ENCODE results near the gene OTUB1. TPM values are rescaled to one million over a fixed set of nuclear protein-coding genes. Genes with fewer than 3 reads are reported as not detected.

OTUB1 gene
- total and polyA plus RNA-seq, 9 of the 15 experiments (the other 6 are each of a cell fraction or from before 2014, with no cell fraction given) = 29.5 to 134 (median 66.1) TPM

DNA sequence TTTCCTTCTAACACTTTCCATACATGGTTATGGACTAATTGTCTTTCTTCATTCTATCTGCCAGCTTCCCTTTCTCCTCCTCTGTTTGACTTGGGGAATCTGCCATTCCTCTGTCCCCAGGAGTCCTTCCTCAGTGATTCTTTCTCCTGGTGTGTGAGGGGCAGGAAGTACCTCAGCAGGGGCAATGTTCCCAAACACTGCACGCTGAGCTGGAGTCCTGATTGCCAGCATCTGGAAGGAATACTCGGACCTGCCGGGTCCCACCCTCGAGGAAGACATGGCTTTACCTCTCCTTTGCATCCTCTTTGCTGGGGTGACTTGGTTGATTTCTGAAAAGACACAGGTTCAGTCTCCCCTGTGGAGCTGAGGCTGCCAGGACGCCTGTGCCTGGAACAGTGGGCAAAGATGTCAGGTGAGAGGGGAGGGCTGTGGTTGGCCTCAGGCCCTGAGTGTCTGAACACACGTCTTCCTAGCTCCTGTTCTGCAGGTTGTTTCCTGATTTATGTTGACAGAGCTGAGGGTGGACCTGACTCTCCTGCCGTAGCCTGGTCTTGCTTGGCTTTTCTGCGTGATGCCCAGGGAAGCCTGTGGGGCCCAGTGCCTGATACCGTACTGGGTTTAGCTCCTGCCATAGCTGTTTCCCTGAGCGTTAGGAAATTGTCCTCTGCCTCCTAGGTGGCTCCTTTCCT, 7.5 kb upstream of the OTUB1 start:
- no TSS peak for BruUV-seq (replicated peaks)
- 86% methylated on average over 10 of the region's 10 CpGs for WGBS (ENCODE audit: insufficient coverage, low coverage, missing lambda C conversion rate)
- ATAC-seq (no peak), DNase-seq (ENCODE audit: extremely low read depth in 1 of 4, low spot score in 3 of 4) (no peak), FAIRE-seq (no peak)
- Histone ChIP-seq H2AFZ (ENCODE audit: low read depth, low read length) (no peak overlapping the region), H3K4me3 (no peak overlapping the region), H3K9me1 (ENCODE audit: control insufficient read depth, insufficient read depth, low read length) (no peaks in the 10 kb centered on the region), H3K27ac (ENCODE audit: extremely low read depth, low read depth, low read length) (no peak overlapping the region), H3K9me3 (replicated peaks; ENCODE audit: control insufficient read depth, insufficient read depth, low read depth, low read length) (no peaks in the 10 kb centered on the region), H3K4me2 (ENCODE audit: insufficient read depth, low read length) (no peak overlapping the region), H4K20me1 (replicated peaks; ENCODE audit: control insufficient read depth, insufficient read depth, low read length) (peaks cover 17% of the 10 kb centered on the region), H3K4me1 (replicated peaks in 1 of 2; ENCODE audit: control insufficient read depth in 2 of 2, insufficient read depth in 2 of 2, low read length in 2 of 2) (peaks cover 10 to 32% of the 10 kb centered on the region in 2 experiments; a peak in 4 of 5 replicates), H3K9ac (ENCODE audit: insufficient read depth in 1 of 2, low read depth in 2 of 2, low read length in 2 of 2) (no peak overlapping the region), H3K79me2 (ENCODE audit: control insufficient read depth, insufficient read depth, low read length) (peaks cover 47% of the 10 kb centered on the region), H3K36me3 (ENCODE audit: control insufficient read depth, insufficient read depth, low read length) (peaks cover 29% of the 10 kb centered on the region), H3K27me3 (ENCODE audit: control insufficient read depth in 2 of 2, insufficient read depth in 2 of 2, low read length in 2 of 2) (no peaks in the 10 kb centered on the region)
- TF ChIP-seq, protein P1, sequence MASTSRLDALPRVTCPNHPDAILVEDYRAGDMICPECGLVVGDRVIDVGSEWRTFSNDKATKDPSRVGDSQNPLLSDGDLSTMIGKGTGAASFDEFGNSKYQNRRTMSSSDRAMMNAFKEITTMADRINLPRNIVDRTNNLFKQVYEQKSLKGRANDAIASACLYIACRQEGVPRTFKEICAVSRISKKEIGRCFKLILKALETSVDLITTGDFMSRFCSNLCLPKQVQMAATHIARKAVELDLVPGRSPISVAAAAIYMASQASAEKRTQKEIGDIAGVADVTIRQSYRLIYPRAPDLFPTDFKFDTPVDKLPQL (IDR thresholded peaks at IDR 0.05; ENCODE audit: extremely low read depth, insufficient read length) = no peak
- TF ChIP-seq POLR2G (IDR thresholded peaks at IDR 0.05; ENCODE audit: low read depth, low read length) = 0 out of 2 replicates have a peak, but pooled peaks have one; percentile 8
- ChIA-PET POLR2A (interaction anchor here (0.6 to 1.5 kb wide), 8 partner anchors 9 to 191 kb away, joined by 3 to 5 read pairs (median 3); no protein-coding TSS in a partner anchor), CTCF (ENCODE audit: low intra/inter-chr PET ratio) (no interaction called here)
- in situ Hi-C loops (cut with MboI) = no loop called here
- intact Hi-C loops (cut with micrococcal nuclease) = no loop called here

DNA sequence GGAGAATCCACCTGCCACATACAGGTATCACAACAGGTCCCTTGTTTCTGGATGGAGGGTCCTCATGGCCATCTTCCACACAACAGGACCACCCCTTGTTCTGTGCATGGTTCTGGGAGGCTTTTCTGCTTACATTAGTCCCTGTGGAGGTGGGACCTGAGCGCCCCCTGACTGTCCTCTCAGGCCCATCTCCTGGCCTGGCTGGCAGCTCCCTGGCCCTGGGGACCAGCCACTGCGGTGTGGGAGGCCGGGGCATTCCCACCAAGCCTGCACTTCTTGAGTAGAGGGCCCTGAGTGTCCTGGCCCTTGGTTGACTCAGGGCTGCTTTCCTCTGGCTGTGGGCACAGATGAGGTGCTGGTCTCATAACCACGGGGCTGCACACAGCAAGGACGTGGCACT, 6.8 kb upstream of the OTUB1 start:
- Histone ChIP-seq H3K27me3 (ENCODE audit: control insufficient read depth in 2 of 2, insufficient read depth in 2 of 2, low read length in 2 of 2) (no peaks in the 10 kb centered on the region), H3K9me3 (replicated peaks; ENCODE audit: control insufficient read depth, insufficient read depth, low read depth, low read length) (no peaks in the 10 kb centered on the region), H2AFZ (ENCODE audit: low read depth, low read length) (no peak overlapping the region), H3K36me3 (ENCODE audit: control insufficient read depth, insufficient read depth, low read length) (peaks cover 29% of the 10 kb centered on the region), H3K27ac (ENCODE audit: extremely low read depth, low read depth, low read length) (no peak overlapping the region), H3K79me2 (ENCODE audit: control insufficient read depth, insufficient read depth, low read length) (peaks cover 45% of the 10 kb centered on the region), H3K4me1 (replicated peaks in 1 of 2; ENCODE audit: control insufficient read depth in 2 of 2, insufficient read depth in 2 of 2, low read length in 2 of 2) (peaks cover 10 to 32% of the 10 kb centered on the region in 2 experiments; a peak in 4 of 5 replicates), H3K9ac (ENCODE audit: insufficient read depth in 1 of 2, low read depth in 2 of 2, low read length in 2 of 2) (0 out of 4 replicates have a peak overlapping the region, but pooled peaks of 1 of the 2 experiments have one; percentile 10), H3K4me2 (ENCODE audit: insufficient read depth, low read length) (no peak overlapping the region), H3K4me3 (no peak overlapping the region), H3K9me1 (ENCODE audit: control insufficient read depth, insufficient read depth, low read length) (no peaks in the 10 kb centered on the region), H4K20me1 (replicated peaks; ENCODE audit: control insufficient read depth, insufficient read depth, low read length) (peaks cover 17% of the 10 kb centered on the region)
- DNase-seq (ENCODE audit: extremely low read depth in 1 of 4, low spot score in 3 of 4) (no peak), FAIRE-seq (no peak), ATAC-seq (no peak)
- CTCF ChIA-PET (ENCODE audit: low intra/inter-chr PET ratio) = no interaction called here
- intact Hi-C loops (cut with micrococcal nuclease) = no loop called here
- in situ Hi-C loops (cut with MboI) = no loop called here
- POLR2A ChIA-PET = interaction anchor here (0.6 to 1.5 kb wide), 4 partner anchors 8 to 62 kb away, joined by 3 to 5 read pairs (median 4); no protein-coding TSS in a partner anchor
- 95% methylated on average over 5 of the region's 5 CpGs for WGBS (ENCODE audit: insufficient coverage, low coverage, missing lambda C conversion rate)
- BruUV-seq (replicated peaks) = no TSS peak
- TF ChIP-seq ZNF232 (CRISPR knock-in tag; IDR thresholded peaks at IDR 0.05) = no peak
- no peak for TF ChIP-seq RFX5 (IDR thresholded peaks at IDR 0.05; ENCODE audit: low read depth, low read length)
- TF ChIP-seq ZSCAN29 (IDR thresholded peaks at IDR 0.05) = no peak
- TF ChIP-seq, protein P2, sequence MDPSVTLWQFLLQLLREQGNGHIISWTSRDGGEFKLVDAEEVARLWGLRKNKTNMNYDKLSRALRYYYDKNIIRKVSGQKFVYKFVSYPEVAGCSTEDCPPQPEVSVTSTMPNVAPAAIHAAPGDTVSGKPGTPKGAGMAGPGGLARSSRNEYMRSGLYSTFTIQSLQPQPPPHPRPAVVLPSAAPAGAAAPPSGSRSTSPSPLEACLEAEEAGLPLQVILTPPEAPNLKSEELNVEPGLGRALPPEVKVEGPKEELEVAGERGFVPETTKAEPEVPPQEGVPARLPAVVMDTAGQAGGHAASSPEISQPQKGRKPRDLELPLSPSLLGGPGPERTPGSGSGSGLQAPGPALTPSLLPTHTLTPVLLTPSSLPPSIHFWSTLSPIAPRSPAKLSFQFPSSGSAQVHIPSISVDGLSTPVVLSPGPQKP (CRISPR knock-in tag; IDR thresholded peaks at IDR 0.05) = no peak
- peak; percentile 49; the same call in 1 of the 2 replicates for TF ChIP-seq POLR2G (IDR thresholded peaks at IDR 0.05; ENCODE audit: low read depth, low read length)
- TF ChIP-seq PTTG1 (tag; IDR thresholded peaks at IDR 0.05; ENCODE audit: low read depth) = no peak
- TF ChIP-seq ZBTB8A (IDR thresholded peaks at IDR 0.05; ENCODE audit: partially characterized antibody) = no peak
- no peak for TF ChIP-seq BRD9 (IDR thresholded peaks at IDR 0.05; ENCODE audit: low read depth, partially characterized antibody)
- TF ChIP-seq HDAC8 (tag; IDR thresholded peaks at IDR 0.05) = no peak
- peak; percentile 50; the same call in 1 of the 2 replicates for TF ChIP-seq RBFOX2 (IDR thresholded peaks at IDR 0.05; ENCODE audit: low read depth, low read length)
- TF ChIP-seq KLF16 (IDR thresholded peaks at IDR 0.05) = no peak
- TF ChIP-seq NFYB (IDR thresholded peaks at IDR 0.05; ENCODE audit: extremely low read depth, insufficient read length) = no peak
- no peak for TF ChIP-seq ZKSCAN3 (CRISPR knock-in tag; IDR thresholded peaks at IDR 0.05)

All from K562 (cell line).